KMS-11 (cell line): ENCODE measurements around the gene SFXN2.

Experiments used
- H2AFZ ChIP-seq: fragments of 200-600 bp; sonication (generic); 2 replicates; pipeline ENCODE4 v1.6.1; 2016; ENCODE audit warnings: antibody characterized with exemption, mixed run types, low read depth
- H3K27ac ChIP-seq: fragments of 200-600 bp; sonication (generic); 2 replicates; pipeline ENCODE4 v1.6.1; 2016; ENCODE audit warnings: mild to moderate bottlenecking, mixed run types
- H3K27me3 ChIP-seq: fragments of 200-600 bp; sonication (generic); 2 replicates; pipeline ENCODE4 v1.6.1; 2017; ENCODE audit warnings: mild to moderate bottlenecking, low read depth, mixed run types, moderate library complexity; ENCODE audit not compliant: insufficient read depth
- H3K36me3 ChIP-seq: fragments of 200-600 bp; sonication (generic); 2 replicates; pipeline ENCODE4 v1.6.1; 2017; ENCODE audit warnings: mild to moderate bottlenecking, mixed run types; ENCODE audit not compliant: insufficient read depth
- H3K4me1 ChIP-seq: fragments of 200-600 bp; sonication (generic); 2 replicates; pipeline ENCODE4 v1.6.1; 2016; ENCODE audit warnings: mild to moderate bottlenecking, low read depth, mixed run types; ENCODE audit not compliant: poor library complexity, severe bottlenecking
- H3K4me2 ChIP-seq: fragments of 200-600 bp; sonication (generic); 2 replicates; pipeline ENCODE4 v1.7.0; 2016; ENCODE audit warnings: mild to moderate bottlenecking, mixed run types
- H3K4me3 ChIP-seq: fragments of 200-600 bp; sonication (generic); IDR thresholded peaks from 2 replicates; pipeline ENCODE4 v1.6.1; 2017; ENCODE audit warnings: low read depth, low read length, mixed read lengths; ENCODE audit not compliant: insufficient read depth
- H3K79me2 ChIP-seq: fragments of 200-600 bp; sonication (generic); 2 replicates; pipeline ENCODE4 v1.6.1; 2016; ENCODE audit warnings: low read depth, mixed run types; ENCODE audit not compliant: insufficient read depth
- H3K9ac ChIP-seq: fragments of 200-600 bp; sonication (generic); 2 replicates; pipeline ENCODE4 v1.6.1; 2016; ENCODE audit warnings: mild to moderate bottlenecking, mixed run types
- H4K20me1 ChIP-seq: fragments of 200-600 bp; sonication (generic); 2 replicates; pipeline ENCODE4 v1.6.1; 2016; ENCODE audit warnings: mild to moderate bottlenecking, mixed run types; ENCODE audit not compliant: insufficient read depth
- TF ChIP-seq, protein P1 (sequence below): fragments of 200-600 bp; sonication (generic); conservative IDR thresholded peaks from 2 replicates; pipeline ENCODE4 v1.6.1; 2017; ENCODE audit warnings: low read depth, mild to moderate bottlenecking, antibody characterized with exemption, low read length, moderate library complexity, mixed read lengths

The SFXN2 gene

DNA sequence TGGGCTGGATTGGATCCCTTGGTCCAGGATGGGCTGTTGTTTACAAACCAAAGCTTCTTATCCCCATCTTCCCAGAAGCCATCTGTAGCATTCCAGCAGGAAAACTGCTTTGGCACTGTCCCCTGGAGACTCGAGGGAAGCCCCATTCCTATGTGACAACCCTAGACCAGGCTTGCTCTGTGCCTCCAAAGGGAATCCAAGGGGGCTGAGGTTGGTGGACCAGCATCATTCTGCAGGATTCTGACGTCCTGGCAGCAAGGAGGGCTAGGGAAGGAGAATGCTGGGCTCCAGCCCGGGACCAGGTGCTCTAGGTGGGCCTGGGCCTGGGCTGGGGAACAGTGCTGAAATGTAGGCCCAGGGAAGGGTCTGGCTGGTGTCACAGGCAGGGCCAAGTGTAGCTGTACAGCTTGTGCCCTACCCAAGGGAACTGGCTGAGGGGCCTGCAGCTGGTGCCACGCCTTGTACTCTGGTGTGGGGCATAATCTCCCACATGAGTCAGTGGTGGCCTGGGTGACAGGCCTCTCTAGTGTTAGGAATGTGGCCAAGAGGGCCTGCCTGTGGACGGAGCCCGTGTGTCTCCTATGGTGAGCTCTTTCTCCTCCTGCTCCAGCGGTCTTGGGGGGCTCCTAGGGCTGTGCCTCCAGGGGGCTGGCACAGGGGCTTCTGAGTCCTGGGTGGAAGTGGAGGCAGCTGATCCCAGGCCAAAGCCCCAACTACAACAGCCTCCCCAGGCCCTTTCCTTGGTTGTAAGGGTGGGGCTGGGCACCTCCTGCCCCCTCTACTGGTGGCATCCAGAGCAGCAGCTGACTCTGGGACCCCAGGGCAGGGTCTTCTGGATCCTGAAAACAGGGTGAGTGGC lies 45.0 kb upstream of the SFXN2 start:
- Histone ChIP-seq H3K27ac (no peak overlapping the region), H3K4me2 (no peak overlapping the region), H3K79me2 (no peaks in the 10 kb centered on the region), H2AFZ (no peak overlapping the region), H3K9ac (no peak overlapping the region), H3K4me1 (peaks cover 26% of the 10 kb centered on the region), H4K20me1 (no peaks in the 10 kb centered on the region), H3K27me3 (no peaks in the 10 kb centered on the region), H3K36me3 (no peaks in the 10 kb centered on the region), H3K4me3 (no peak overlapping the region)
- TF ChIP-seq, protein P1, sequence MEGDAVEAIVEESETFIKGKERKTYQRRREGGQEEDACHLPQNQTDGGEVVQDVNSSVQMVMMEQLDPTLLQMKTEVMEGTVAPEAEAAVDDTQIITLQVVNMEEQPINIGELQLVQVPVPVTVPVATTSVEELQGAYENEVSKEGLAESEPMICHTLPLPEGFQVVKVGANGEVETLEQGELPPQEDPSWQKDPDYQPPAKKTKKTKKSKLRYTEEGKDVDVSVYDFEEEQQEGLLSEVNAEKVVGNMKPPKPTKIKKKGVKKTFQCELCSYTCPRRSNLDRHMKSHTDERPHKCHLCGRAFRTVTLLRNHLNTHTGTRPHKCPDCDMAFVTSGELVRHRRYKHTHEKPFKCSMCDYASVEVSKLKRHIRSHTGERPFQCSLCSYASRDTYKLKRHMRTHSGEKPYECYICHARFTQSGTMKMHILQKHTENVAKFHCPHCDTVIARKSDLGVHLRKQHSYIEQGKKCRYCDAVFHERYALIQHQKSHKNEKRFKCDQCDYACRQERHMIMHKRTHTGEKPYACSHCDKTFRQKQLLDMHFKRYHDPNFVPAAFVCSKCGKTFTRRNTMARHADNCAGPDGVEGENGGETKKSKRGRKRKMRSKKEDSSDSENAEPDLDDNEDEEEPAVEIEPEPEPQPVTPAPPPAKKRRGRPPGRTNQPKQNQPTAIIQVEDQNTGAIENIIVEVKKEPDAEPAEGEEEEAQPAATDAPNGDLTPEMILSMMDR: peak; percentile 86

DNA sequence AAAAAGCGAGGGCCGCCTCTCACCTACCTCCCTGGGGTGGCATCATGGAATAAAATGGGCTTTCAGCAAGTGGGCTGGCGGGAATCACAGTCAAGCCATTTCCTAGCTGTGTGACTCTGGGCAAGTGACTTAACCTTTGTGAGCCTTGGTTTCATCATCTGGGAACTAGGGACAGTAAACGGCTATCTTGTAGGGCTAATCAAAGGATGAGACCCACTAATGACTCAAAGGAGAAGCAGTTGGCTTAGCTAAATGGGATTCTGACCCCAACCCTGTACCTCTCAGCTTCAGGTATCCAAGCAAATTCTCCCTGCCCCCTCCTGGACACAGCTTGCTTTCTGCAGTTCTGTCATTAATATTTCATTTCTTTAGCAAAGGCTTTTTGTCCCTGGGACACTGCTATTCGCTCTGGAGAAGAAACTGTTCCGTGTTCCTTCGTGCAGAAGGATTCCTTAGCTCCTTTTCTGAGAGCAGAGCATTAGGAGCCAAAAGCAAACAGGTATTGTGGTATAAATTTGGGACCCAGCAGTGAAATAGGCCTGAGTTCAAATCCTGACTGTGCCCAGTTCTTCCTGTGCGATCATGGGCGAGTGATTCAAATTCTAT lies 44.3 kb upstream of the SFXN2 start:
- H3K36me3 ChIP-seq: no peaks in the 10 kb centered on the region
- TF ChIP-seq, protein P1: peak; percentile 45; the same call in 1 of the 2 replicates
- no peaks in the 10 kb centered on the region for H4K20me1 ChIP-seq
- peaks cover 33% of the 10 kb centered on the region for H3K4me1 ChIP-seq
- no peaks in the 10 kb centered on the region for H3K79me2 ChIP-seq
- H3K4me2 ChIP-seq: no peak overlapping the region
- H3K27ac ChIP-seq: no peak overlapping the region
- H2AFZ ChIP-seq: no peak overlapping the region
- H3K4me3 ChIP-seq: no peak overlapping the region
- no peaks in the 10 kb centered on the region for H3K27me3 ChIP-seq
- H3K9ac ChIP-seq: no peak overlapping the region

DNA sequence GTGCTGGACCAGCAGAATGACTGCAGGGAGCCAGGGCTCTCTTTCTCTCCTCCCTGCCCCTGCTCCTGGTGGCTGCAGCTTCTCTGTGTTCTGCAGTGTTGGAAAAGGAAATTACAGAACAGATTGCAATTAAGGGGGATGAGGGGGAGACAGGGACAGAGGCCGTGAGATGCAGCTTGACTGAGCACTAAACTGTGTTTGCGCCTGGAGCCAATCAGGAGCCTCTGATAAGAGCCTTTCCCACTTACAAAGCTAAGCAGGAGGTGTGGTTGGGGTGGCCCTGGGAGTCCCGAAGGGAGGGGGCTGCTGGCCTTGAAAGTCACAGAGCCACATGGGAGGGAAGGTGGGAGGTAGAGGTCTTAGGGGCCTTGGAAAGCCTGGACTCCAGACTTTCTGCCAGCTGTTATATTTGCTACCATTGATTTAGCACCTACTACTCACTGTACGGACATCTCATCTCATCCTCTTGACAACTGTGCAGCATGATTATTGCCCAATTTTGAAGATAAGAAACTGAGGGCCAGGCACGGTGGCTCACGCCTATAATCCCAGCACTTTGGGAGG lies 43.5 kb upstream of the SFXN2 start:
- Histone ChIP-seq H3K27me3 (no peaks in the 10 kb centered on the region), H3K79me2 (no peaks in the 10 kb centered on the region), H3K4me2 (no peak overlapping the region), H2AFZ (no peak overlapping the region), H4K20me1 (no peaks in the 10 kb centered on the region), H3K27ac (no peak overlapping the region), H3K4me1 (peaks cover 33% of the 10 kb centered on the region), H3K4me3 (no peak overlapping the region), H3K36me3 (no peaks in the 10 kb centered on the region), H3K9ac (no peak overlapping the region)
- TF ChIP-seq, protein P1: no peak

DNA sequence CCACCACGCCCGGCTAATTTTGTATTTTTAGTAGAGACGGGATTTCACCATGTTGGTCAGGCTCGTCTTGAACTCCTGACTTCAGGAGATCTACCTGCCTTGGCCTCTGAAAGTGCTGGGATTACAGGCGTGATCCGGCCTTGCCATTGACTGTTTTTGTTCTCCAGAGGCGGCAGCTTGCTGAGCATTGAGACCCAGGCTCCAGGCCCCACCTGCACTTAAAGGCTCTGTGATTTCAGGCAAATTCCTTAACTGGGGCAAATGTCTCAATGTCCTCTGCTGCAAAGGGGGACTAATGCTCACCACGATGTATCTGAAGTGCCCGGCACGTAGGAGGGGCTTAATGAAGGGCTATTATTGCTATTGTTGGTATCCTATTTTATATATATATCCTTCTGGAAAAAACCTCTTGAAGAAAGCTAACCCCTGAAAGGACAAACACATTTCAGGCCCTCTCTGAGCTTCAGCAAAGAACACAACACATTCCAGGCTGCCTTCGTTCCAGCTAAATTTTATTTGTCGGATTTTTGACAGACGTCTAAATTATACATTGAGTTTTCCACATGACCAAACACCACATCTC lies 41.1 kb upstream of the SFXN2 start:
- no peak overlapping the region for H2AFZ ChIP-seq
- peaks cover 49% of the 10 kb centered on the region for H3K4me1 ChIP-seq
- H3K27me3 ChIP-seq: no peaks in the 10 kb centered on the region
- H3K4me3 ChIP-seq: no peak overlapping the region
- H3K36me3 ChIP-seq: no peaks in the 10 kb centered on the region
- H4K20me1 ChIP-seq: no peaks in the 10 kb centered on the region
- no peak overlapping the region for H3K4me2 ChIP-seq
- H3K9ac ChIP-seq: no peak overlapping the region
- H3K79me2 ChIP-seq: no peaks in the 10 kb centered on the region
- TF ChIP-seq, protein P1: no peak
- no peak overlapping the region for H3K27ac ChIP-seq
